Stimulated activated CD8-positive, alpha-beta memory T cell treated with anti-CD3 and anti-CD28 coated beads, Interleukin-7, amount 100 ng/mL, for 1 hour (primary cell): Measurements from ENCODE around the gene KCTD16.
A peak's percentile ranks its signal among the peaks of the same experiment; 100 is the strongest.

Experiments
- DNase-seq, 2 donors: peaks; one replicate each; pipeline ENCODE4 v3.0.0-alpha.2; 2020; ENCODE audit warnings: low read depth in 2 of 2

Gene KCTD16

DNA sequence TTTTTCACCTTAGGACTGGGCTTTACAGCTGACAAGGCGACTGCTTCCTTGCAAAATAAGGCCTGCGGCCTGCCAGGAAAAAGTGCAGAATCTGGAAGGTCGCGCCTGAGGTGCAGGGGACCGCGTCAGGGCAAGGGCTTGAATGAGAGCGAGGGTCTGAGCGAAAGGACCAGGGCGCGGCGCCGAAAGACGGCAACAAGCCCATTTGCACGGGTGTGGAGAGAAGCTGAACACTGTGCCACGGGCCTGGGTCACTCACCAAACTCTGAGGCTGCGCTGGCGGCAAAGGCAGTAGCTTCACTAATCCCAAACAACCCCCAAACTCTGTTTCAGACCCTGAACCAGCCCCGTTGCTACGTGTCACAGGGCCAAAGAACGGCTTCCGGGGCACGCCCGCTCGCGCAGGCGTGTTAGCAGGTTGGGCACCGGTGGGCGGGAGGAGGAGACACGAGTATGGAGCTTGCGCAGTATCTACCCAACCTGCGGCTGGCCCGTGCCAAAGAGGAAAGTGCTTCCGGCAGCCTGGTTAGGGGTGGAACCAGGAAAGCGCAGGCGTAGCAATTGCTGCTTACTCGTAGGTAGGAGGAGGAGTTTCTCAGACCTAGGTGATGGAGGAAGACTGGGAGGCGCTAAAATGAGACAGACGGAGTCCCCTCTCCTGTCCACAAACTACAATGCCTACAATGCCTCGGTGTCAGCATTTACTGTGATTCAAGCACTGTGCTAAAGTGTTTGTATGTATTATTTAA, at the start of gene KCTD16, which contains the start of gene YIPF5:
TSS of gene KCTD16 (plus strand) at position 598 of the 749 bp plus-strand sequence.
TSS of gene YIPF5 (minus strand) at position 384 of the 749 bp plus-strand sequence. CDS start 704 bp downstream, outside the sequence.
- peak; percentile 92 to 95 for DNase-seq

GRCh38 chr5:144121577-144121976, 49.1 kb upstream of the KCTD16 start:
- DNase-seq, result no peak

GRCh38 chr5:144122081-144122480, 48.6 kb upstream of the KCTD16 start:
- no peak for DNase-seq

- DNase-seq, result no peak
Measured at GRCh38 chr5:144122641-144123040, 48.0 kb upstream of the KCTD16 start.

- no peak for DNase-seq
Measured at GRCh38 chr5:144125163-144125726, 45.4 kb upstream of the KCTD16 start.

DNA sequence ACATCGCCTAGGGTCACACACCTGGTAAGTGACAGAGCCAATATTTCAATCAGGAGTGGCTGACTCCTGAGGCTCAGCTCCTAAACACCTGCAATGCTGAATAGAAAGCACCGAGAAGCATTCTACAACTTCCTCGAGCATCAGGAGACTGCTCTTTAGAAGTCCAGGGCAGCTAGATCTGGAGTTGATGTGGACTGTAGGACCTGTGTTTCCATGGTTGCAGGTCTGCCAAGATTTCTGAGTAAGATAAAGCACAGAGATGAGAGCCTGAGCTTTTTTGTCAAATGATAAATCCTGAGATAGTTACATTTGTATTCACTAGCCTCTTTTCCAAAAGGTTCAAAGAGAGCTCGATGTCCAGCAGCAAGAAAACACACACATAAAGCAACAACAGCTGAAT, 44.0 kb upstream of the KCTD16 start:
- no peak for DNase-seq

DNA sequence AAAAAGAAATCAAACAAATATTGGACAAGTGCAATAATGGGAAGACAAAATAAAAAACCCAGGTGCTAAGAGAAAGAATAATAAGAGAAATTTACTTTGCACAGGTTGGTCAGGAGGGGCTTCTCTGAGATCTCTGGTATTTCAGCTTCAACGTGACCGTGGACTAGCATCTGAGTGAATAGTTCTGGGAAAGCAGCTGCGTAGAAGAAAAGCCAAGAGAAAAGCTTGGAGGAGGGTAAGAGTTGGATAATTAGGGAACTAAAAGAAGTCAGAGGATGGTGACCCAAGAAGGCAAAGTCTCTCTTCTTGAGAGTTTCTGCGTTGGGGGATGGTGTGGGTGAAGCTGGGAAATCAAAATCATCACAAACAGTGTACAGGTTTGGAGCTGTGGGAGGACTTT, 41.8 kb upstream of the KCTD16 start:
- DNase-seq, result no peak

- no peak for DNase-seq
Measured at GRCh38 chr5:144130306-144130705, 40.4 kb upstream of the KCTD16 start.

DNA sequence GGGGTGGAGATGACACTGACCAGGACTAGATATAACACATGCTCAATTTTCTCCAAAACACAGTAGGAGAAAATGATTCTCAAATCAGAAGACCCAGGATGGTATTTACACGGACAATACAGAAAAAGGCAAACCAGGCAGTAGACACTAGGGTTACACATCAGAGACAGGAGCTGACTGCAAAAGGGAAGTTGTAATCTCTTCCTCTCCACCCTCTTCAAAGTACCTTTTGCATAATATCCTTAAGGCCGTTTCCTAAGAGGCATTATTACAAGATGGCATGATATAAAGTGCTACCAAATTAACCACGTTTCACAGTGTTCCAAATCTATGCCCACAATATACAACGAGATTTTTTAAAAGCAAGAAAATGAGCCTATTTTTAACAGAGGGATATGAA, 39.4 kb upstream of the KCTD16 start:
- no peak for DNase-seq

- DNase-seq, result no peak
Measured at GRCh38 chr5:144133050-144133633, 37.5 kb upstream of the KCTD16 start.

DNA sequence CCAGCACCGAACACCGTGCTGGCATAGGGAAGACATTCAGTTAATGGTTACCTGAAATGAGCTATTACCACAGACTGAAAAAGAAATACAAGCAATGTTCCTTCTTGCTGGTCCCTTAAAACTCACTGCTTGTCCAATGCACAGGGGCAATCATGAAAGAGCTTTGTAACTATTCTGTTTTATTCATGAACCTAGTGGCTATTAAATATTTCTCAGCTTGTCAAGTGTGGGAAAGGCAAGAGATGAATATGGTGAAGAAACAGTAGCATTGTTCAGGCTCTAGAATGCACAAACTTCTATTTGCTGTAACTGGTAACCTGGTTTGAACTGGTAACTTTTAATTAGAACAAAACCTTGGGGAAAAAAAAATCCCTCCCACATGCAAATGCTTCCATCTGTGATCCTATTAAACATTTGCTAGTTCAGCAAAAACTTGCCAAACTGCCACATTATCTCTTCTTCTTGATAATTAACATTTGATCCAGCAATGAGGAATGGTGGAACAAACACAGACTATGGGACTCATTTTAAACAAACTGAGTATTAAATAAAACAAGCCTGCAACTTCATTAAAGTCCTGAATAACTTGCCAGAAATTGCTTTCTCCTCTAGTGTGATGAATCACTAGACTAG, 36.4 kb upstream of the KCTD16 start:
- no peak for DNase-seq

GRCh38 chr5:144135113-144135762, 35.4 kb upstream of the KCTD16 start:
- no peak for DNase-seq

DNA sequence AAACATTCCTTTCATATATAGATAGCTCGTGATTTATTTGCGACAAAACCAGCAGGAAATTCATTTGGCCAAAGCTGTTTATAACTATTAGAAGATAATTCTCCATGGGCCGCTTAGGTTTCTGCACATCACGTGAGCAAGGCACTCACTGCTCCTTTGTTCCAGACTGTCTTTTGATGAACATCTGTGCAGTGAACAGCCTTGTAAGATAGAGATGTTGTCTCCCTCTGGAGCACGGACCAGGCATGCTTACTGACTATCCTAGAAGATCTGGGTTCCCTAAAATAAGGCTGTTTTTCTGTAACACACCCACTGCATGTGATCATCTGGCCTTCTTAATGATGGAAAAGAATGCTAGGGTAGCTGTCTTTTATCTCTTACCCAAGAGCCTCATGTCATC, 31.1 kb upstream of the KCTD16 start:
- DNase-seq, result no peak

DNA sequence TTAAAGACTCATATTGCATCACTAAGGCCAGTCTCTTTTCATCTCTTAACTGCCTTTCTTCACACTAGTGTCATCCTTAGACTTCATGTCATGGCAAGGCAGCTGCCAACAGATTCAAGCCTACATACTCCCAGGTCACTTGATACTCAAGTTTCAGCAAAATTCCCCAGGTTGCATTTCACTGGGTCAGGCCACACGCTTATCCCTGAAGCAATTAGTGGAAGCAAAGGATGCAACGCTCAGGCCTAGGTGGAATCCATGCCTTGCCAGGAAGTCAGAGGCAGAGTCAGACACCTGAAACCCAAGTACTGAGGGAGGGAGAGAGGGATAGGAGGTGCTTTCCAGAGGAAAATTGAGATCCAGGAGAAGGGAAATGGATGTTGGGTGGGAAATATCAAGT, 29.1 kb upstream of the KCTD16 start:
- DNase-seq, result no peak

DNA sequence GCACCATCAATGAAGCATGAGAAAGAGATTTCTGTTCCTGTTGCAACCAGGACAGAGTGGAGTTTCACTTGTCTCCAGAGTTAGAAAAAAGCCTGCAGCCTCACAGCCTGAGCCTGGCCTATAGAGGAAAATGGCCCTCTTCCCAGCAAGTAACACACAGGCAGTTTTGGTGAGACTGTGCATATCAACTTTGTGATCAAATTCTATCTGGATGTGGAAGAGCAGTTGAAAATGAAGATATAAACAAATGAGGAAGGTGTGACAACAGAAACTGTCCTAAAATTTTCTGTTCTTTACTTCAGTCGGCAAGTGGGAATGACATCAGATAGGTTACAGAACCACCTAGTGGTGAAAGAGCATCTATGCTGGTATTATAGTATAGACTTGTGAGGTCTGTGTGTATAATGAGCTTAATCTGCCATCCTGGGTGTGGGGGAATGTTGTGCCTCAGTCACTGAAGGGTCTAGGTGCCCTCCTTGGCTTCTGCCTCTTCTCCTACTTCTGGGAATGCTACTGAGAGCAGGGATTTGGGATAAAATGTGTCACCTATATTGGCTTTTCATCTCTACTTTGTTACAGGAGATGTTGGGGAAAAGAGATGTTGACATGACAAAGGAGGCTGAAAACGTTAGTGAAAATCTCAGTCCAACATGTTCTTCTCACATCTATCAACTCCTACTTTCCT, 28.4 kb upstream of the KCTD16 start:
- no peak for DNase-seq

- DNase-seq, result no peak
Measured at GRCh38 chr5:144142824-144143162, 27.9 kb upstream of the KCTD16 start.

DNA sequence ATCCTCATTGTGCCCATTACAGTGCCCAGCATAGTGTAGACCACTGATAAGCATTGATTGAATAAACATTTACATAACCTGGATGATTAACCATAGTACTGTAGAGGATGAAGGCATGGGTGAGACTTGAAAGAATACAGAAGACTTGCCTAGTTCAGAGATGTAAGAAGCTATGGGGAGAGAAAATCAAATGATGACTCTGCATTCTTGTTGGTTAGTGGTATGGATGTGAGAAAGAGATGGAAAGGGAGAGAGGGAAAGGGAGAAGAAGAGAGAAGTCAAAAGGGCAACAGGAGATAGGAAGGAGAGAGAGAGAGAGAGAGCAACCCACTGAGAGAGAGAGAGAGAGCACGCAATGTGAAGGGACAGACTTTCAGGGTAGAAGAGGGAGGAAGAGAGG, 27.0 kb upstream of the KCTD16 start:
- no peak for DNase-seq

- DNase-seq, result no peak
Measured at GRCh38 chr5:144144956-144145751, 25.5 kb upstream of the KCTD16 start.

- DNase-seq, result no peak
Measured at GRCh38 chr5:144151026-144151425, 19.6 kb upstream of the KCTD16 start.

GRCh38 chr5:144156767-144157171, 13.9 kb upstream of the KCTD16 start:
- DNase-seq, result no peak

DNA sequence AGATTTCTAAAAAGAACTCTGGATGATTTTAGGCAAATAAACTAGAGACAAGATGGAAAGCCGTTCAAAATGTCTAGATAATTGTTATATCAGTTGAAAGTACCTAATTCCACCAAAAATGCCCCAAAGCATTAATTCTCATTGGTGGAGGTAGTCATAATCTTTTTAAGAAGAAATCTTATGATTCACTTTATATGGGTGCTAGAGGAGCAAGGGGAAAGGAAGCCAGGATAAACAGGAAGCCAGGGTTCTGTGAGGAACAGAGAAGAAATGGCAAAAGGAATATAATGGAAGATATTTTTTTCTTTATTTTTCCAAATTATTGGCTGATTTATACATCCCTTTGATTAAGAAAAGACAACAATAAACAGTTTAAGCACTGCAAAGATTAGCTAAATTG, 8.0 kb upstream of the KCTD16 start:
- no peak for DNase-seq
